Esophagus squamous epithelium (tissue), 5 donors: ENCODE results near the gene EMCN. TPM values are rescaled to one million over a fixed set of nuclear protein-coding genes. Genes with fewer than 3 reads are reported as not detected.

ENCODE experiments used
- DNase-seq: peaks from one replicate; lab custom pipeline; 2025; lab: John Stamatoyannopoulos, UW
- H3K27ac ChIP-seq, 4 donors: fragments of 200-600 bp; sonication (generic); one replicate each; pipeline ENCODE4 v1.5.1; 2016 to 2019; ENCODE audit warnings: mild to moderate bottlenecking in 1 of 4
- H3K27me3 ChIP-seq, 4 donors: fragments of 200-600 bp; sonication (generic); 1 replicate in 3 of 4; 2 replicates in 1 of 4; pipeline versions ENCODE4 v1.5.1 to v1.6.0; 2017 to 2021; ENCODE audit warnings: antibody characterized with exemption in 1 of 4
- H3K36me3 ChIP-seq, 3 donors: fragments of 200-600 bp; sonication (generic); one replicate each; pipeline ENCODE4 v1.5.1; 2016 to 2019
- H3K4me1 ChIP-seq, 3 donors: fragments of 200-600 bp; sonication (generic); one replicate each; pipeline ENCODE4 v1.5.1; 2017 to 2019
- H3K4me3 ChIP-seq, 4 donors: fragments of 200-600 bp; sonication (generic); 1 replicate in 3 of 4; 2 replicates in 1 of 4; pipeline ENCODE4 v1.5.1; 2016 to 2019; ENCODE audit warnings: mild to moderate bottlenecking in 2 of 4, moderate library complexity in 1 of 4
- H3K9me3 ChIP-seq, 3 donors: fragments of 200-600 bp; sonication (generic); one replicate each; pipeline ENCODE4 v1.5.1; 2016 to 2019
- POLR2A ChIP-seq, 4 donors: fragments of 450-650 bp; IDR thresholded peaks; one replicate each; pipeline ENCODE4 v1.6.1; 2017; ENCODE audit warnings: antibody characterized with exemption in 4 of 4, mild to moderate bottlenecking in 4 of 4, moderate library complexity in 3 of 4
- WGBS, 2 donors: methylation state at CpG; one replicate each; pipeline ENCODE4 v1.1.5; 2018; 5-methylcytosine and 5-hydroxymethylcytosine counted together
- intact Hi-C: fragments of 100-400 bp; cut with DNase I; formaldehyde crosslinking; loops from one replicate; pipeline ENCODE4 v1.15.0; 2022
- total RNA-seq, 4 donors: library from RNA; depleted of rRNA; stranded (reverse); fragments of >200 nt; gene quantifications; one replicate each; pipeline ENCODE4 v1.1.0, GENCODE V29; 2016
- TF ChIP-seq, protein P1 (sequence below), 6 experiments: fragments of 450-650 bp in 4 of 6; fragments of 200-600 bp in 2 of 6; sonication (generic) in 2 of 6; IDR thresholded peaks; one replicate each; pipeline ENCODE4 v1.5.1; 2016 to 2019; ENCODE audit warnings: antibody characterized with exemption in 6 of 6, mild to moderate bottlenecking in 4 of 6, moderate library complexity in 4 of 6
- donor health status: DM: yes; HTN: yes; CAD: no.

EMCN gene
- total RNA-seq, 4 donors from 2014 or later, result 0.64 to 13.7 (median 7.8) TPM

DNA sequence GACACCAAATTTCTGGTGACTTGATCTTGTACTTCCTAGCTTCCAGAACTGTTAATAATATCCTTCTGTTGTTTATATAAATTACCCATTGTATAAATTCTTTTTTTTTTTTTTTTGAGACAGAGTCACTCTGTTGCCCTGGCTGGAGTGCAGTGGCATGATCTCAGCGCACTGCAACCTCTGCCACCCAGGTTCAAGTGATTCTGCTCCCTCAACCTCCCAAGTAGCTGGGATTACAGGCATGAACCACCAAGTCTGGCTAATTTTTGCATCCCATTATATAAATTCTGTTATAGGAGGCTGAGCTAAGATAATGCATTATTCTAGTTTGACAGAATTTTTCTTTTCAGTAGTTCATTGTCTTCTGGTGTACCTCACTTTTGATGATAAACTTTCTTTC, 170.6 kb downstream of the EMCN start:
- 36 to 93% methylated on average over 1 of the region's 1 CpG for WGBS, 2 donors

GRCh38 chr4:100345585-100345984, 172.2 kb downstream of the EMCN start:
- no peaks in the 10 kb centered on the region for H3K27me3 ChIP-seq
- no peak for DNase-seq
- intact Hi-C loops, result no loop called here
- H3K4me1 ChIP-seq, result no peaks in the 10 kb centered on the region
- H3K36me3 ChIP-seq, result no peaks in the 10 kb centered on the region
- no peak overlapping the region for H3K27ac ChIP-seq
- TF ChIP-seq, protein P1, sequence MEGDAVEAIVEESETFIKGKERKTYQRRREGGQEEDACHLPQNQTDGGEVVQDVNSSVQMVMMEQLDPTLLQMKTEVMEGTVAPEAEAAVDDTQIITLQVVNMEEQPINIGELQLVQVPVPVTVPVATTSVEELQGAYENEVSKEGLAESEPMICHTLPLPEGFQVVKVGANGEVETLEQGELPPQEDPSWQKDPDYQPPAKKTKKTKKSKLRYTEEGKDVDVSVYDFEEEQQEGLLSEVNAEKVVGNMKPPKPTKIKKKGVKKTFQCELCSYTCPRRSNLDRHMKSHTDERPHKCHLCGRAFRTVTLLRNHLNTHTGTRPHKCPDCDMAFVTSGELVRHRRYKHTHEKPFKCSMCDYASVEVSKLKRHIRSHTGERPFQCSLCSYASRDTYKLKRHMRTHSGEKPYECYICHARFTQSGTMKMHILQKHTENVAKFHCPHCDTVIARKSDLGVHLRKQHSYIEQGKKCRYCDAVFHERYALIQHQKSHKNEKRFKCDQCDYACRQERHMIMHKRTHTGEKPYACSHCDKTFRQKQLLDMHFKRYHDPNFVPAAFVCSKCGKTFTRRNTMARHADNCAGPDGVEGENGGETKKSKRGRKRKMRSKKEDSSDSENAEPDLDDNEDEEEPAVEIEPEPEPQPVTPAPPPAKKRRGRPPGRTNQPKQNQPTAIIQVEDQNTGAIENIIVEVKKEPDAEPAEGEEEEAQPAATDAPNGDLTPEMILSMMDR (IDR thresholded peaks at IDR 0.05), result no peak
- TF ChIP-seq POLR2A (IDR thresholded peaks at IDR 0.05), result no peak
- no peaks in the 10 kb centered on the region for H3K9me3 ChIP-seq
- no peak overlapping the region for H3K4me3 ChIP-seq

More for the DNA sequence above, 170.6 kb downstream of the EMCN start:
- intact Hi-C loops, result no loop called here
- H3K4me1 ChIP-seq, result no peaks in the 10 kb centered on the region
- TF ChIP-seq, protein P1 (IDR thresholded peaks at IDR 0.05), result no peak
- TF ChIP-seq POLR2A (IDR thresholded peaks at IDR 0.05), result no peak
- H3K36me3 ChIP-seq, result no peaks in the 10 kb centered on the region
- H3K27me3 ChIP-seq, result no peaks in the 10 kb centered on the region
- H3K4me3 ChIP-seq, result no peak overlapping the region
- no peaks in the 10 kb centered on the region for H3K9me3 ChIP-seq
- DNase-seq, result no peak
- H3K27ac ChIP-seq, result no peak overlapping the region
